HG03196 (cell line): ENCODE results near the gene SLC5A10.
A peak's percentile ranks its signal among the peaks of the same experiment; 100 is the strongest.

Experiments
- ATAC-seq: cut with Tn5 transposase; IDR thresholded peaks from one replicate; pipeline ENCODE4 v1.9.1; 2021; ENCODE audit not compliant: unreplicated experiment

Gene SLC5A10

DNA sequence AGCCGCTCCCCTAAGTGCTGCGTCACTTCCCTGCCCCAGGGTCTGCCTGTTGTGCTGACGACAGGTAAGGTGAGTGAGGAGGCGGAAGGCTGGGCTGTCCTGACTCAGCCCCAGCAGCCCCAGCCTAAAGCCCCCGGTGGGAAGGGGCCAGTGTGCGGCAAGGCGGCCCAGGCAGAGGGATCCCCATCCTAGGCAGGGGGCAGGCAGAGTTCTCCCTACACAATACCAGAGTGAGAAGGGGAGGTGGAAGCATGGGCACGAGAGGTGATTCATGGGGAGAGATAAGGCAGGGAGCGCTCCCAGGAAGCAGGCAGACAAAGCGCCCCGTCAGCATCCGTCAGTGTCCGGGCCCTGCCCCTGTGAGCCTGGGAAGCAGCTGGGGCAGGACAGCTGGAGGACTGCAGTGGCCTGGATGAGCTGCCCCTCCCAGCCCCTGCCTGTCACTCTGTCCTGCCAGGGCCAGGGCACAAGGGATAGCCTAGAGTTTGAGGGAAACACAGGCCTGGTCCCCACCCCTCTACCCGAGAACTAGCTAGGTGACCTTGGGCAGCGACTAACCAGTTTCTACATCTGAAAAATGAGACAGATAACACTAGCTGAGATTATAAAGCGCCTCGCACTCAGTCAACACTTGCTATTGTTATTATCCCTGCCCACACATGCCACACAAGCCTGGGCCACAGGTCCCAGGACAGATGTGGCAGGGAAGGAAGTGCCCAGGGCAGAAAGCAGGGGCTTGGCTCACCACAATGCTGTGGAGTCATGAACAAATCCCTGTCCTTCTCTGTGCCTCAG is 48.8 kb downstream of the SLC5A10 start:
- ATAC-seq: no peak

DNA sequence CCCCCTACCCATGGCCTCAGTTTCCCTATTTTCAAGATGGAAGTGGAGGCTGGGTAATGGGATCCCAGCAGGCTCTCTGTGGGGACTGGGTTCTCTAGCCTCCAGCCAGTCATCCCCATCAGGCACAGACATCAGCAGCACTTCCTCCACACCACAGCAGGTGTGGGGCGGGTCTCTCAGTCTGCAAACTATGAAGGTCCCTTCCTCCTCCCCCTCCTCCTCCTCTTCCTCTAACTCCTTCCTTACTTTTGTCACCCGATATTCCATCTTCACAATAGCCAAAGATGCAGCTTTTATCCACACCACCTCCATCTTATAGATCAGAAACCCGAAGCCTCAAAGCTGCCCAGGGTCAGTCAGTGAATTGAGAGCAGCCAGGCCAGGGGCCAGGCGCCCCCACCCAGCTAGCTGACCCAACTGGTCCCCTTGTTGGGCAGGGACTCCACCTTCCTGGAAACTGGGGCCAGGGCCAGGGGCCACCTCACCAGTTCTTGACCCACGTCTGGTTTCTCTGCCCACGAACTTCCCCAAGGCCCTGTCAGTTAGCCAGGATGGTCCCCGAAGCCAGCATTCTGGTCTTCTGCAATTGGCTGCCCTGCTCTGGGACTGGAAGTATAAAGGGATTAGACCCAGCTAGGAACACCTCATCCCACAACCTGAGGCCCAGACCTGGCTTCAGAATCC is 50.1 kb downstream of the SLC5A10 start:
- no peak for ATAC-seq

DNA sequence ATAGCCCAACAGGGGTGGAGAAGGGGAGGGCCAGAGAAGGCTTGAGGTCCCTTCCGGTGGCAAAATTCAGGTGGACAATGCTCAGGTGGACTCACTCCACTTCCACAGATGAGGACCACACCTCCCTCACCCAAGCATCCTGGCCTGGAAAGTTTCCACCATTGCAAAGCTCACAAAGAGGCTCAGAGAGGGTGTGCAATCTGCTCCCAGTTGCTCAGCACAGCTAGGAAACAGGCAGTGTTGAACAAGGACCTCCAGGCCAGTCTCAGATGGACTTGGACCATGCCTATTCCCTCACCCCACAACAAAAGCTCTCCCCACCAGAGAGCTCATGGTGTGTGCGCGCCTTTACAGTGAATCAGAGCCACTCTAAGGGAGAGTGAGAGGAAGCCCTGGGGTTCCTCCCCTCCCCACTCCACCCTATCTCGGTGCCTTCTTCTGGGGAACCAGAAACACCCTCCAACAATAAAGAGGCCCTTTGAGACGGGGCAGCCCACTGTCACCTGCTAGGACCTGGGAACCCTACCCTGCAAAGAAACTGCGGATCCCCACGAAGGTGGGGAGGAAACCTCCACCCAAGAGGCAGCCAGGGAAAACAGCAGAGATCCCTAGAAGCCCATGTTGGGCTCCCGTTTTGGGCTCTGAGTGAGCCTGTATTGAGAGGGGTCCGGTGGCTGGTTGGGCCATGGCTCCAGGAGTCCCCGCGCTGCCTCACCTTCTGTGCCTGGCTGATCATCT is 51.0 kb downstream of the SLC5A10 start:
- ATAC-seq: no peak

DNA sequence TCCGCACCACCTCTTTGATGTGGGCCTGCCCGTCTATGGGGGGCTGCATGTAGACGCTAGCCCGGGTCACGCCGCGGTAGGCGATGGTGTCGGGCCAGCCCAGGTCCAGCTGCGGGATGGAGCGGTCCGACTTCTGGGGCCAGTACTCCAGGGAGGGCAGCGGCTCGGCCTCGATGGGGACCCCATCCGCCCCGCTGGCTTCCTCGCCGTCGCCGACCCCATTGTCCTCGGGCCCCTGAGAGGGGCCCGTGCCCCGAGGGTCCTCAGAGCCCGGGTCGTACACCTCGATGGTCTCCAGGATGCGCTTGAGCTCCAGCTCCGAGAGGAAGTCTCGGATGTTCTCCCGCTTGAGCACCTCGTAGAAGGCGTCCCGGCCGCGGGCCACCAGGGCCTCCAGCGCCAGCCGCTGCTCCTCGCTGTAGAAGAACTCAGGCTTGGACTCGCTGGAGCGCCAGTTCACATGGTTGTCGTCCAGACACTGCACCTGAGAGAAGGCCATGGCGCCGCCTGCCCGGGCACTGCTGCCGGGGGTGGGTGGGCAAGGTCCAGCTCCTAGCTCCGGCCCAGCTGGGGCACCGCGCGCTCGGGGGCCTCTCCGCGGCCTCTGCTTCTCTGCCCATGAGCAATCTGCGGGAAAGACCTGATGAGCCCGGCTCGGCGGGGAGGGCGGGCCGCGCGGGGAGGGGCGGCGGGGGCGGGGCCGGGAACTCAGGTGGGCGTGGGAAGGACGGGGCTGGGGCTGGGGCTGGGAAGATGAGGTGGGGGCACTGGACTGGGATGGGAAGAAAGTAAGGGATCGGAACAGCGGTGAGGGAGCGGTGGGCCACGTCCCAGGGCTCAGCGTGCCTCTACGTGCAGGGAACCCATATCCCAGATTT is 51.8 kb downstream of the SLC5A10 start:
- peak; percentile 13 for ATAC-seq

DNA sequence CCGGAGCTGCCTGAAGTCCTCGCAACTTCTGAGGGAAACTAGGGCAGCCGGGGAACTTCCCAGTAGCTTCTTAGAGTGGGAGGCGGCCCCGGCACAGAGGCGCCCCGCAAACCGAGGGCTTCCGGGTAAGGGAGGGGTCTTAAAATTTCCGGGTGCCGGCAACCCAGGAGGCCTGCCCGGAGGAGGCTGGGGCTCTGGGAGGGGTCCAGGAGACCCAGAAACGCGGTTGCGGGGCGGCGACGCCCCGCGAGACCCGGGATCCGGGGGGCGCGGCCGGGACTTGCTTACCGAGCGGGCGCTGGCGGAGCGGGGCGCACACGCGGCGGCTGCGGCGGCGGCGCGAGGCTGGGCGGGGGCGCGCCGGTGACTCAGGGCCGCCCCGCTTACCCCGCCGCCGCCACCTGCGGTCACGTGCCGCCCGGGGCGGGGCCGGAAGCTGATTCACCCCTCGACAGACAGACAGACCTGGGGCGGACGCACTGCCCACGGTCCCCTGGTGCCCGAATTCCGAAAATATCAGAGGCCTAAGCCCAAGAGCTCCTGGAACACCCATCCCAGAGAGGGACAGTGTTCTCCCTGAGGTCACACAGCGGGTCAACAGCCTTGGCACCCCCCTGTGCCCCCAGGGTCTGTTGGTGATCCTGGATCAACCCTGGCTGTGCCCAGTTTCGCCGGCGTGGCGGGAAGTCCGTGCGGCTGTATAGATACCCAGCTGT is 52.6 kb downstream of the SLC5A10 start, which contains the start of gene FAM83G:
Gene FAM83G (minus strand): TSS at position 344 of the 716 bp plus-strand sequence. CDS start 723 bp downstream, outside the sequence.
- peak; percentile 72 for ATAC-seq

DNA sequence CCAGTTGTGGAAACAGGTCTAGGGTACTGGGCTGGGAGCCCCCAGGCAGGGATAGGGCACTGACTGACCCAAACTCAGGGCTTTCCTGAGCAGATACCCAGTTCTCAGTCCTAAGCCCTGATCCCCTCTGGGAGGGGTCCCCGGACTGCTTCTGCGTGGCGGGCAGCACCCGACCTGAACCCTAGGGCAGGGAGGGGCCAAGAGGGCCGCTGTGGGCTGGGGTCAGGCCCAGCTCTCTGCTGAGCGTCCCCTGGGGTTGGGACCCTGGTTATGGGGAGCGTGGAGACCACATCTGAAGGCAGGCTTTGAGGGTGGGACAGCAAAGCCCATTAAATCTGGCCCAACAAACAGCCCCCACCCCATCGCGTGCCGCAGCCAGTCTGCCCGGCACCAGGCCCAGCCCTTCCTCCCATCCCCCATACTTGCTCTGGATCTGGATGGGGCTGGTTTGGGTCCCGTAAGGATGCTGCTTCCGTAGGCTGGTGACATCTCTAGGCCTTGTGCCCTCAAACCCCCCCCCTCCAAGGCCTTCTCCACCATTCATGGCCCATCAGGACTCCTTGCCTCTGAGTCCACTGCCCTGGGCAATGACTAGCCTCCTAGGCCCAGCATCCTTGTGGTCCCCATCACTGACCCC is 53.3 kb downstream of the SLC5A10 start:
- ATAC-seq: no peak

DNA sequence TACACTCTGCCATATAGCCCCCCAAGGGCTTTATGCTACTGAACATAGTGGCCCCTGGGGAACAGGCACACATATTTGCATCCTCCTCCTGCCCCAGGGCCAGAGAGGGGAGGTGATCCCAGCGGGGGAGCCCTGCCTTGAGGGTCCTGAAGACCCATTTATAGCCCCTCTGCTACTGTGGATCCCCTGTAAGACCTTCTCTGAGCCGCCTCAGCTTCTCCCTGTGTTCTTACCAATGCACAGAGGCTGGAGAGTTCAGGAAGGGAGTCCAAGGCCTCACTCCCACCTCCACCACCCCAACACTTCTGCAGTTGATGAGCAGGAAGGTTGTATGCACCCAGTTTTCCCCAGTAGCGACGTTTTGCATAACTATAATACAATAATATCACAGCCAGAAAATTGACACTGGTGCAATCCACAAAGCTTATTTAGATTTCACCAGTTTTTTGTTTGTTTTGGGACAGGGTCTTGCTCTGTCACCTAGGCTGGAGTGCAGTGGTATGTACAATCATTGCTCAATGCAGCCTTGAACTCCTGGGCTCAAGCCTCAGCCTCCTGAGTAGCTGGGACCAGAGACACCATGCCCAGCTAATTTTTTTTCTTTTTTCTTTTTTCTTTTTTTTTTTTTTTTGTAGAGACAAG is 53.9 kb downstream of the SLC5A10 start:
- no peak for ATAC-seq

DNA sequence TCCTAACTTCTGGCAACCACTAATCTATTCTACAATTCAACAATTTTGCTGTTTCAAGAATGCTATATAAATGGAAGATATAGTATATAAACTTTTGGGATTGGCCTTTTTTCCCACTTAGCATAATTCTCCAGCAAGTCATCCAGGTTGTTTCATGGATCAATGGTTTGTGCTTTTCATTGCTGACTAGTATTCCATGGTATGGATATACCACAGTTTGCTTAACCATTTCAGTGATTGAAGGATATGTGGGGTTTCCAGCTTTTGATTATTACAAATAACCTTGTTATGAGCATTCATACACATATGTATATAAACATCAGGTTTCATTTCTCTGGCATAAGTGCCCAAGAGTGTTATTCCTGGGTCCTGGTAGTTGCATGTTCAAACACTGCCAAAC is 54.7 kb downstream of the SLC5A10 start:
- ATAC-seq: no peak

DNA sequence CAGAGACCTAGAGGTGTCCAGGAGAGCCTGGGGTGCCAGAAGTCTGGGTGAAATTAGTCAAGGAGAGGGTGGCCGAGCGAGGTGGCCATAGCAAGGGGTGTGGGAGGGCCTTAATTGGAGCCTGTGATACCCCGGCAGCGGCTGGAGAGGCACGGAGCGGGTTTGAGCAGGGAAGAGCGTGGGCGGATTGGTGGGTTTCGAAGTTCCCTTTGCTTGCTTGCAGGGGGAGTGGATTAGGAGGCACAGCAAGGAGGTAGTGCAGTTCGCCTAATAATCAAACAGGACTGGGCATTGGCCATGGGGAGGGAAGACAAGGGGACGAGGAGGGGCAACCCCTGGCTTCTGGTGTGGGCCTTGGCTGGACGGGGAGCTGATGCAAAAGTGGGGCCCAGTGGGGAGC is 58.0 kb downstream of the SLC5A10 start:
- no peak for ATAC-seq

DNA sequence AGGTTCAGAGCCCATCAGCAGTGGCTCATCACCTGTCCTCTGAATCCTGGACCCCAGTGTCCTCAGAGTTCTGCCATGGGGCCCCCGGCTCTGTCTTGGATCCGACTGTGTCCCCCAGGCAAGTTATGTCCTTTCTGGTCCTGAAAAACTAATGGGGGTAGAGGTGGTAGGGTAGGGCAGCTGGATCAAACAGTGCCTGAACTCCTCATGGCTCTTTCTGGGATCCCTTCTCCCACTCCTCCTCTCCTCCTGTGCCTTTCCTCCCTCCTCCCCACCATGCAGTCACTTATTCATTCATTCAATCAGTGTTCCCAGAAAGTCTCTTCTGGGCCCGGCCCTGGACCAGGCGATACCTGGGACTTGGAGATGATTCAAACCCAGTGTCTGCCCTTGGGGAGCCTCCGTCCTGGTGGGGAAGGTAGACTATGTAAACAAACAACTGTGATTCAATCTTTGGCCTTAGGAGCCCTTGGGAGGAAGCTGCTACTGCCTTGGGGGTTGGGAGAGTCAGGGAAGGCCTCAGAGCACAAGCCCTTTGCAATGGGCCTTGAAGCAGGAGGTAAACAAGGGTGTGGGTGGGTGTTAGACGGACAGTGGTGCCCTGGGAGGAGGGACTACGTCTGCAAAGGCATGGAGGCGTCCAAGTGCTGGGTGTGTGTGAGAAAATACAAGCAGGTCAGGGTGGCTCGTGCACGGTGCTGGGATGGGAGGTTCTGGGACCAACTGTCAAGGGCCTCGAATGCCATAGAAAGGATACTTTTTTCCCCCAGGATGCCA is 59.0 kb downstream of the SLC5A10 start:
- no peak for ATAC-seq

DNA sequence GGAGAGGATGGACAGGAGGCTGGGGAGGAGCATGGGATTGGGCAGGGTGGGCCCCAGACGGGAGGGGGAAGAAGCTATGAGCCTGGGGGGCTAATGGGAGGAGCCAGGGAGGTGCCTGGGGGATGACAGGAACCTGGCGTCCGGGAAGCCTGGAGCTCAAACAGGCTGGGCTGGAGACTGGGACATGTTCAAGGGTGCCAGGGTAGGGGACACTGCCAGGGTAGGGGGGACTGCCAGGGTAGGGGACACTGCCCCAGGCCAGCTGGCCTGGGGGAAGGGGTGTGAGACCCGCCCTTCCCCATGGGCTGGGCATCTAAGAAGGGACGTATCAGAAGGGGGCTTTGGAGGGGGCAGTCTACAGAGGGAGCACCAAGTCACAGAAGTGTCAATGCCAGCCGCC is 59.6 kb downstream of the SLC5A10 start:
- ATAC-seq: no peak

DNA sequence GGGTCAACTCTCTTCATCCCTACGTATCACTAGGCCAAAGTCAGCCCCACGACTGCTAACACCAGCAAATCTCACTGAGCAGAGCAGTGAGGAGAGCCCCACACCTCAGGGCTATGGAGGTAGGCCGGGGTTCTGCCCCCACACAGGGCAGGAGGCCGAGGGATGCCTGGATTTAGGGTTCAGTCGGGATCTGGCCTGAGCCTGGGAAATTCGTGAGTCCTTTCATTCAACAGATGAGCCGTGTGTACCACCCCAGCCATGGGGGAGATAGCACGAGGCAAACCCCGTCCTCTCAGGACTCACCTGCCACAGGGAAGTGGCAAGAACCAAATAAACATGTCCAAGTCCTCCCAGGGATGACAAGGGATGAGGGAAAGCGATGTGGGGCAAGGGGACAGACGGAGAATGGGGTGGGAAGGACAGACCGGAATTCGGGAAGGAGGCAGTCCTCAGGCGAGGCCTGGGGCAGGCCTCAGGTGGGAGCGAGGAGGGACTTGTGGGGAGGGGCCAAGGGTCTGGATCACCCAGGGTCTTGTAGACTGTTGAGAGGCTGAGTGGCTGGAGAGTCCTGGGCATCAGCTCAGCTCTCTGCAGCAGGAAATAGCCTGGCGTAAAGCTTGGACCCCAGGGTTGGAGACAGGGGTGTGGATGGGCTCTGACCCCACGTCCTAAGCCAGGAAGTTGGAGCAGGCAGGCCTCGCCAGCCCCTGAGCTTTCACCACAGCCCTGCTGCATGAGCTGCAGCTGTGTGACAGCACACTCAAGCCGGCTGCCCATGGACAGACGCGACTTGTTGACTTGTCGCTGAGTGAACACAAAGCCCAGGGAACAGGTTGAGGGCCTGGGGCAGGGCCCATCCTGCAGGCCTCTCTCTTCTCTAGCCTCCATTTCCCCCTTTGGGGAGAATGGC is 60.5 kb downstream of the SLC5A10 start:
- no peak for ATAC-seq

DNA sequence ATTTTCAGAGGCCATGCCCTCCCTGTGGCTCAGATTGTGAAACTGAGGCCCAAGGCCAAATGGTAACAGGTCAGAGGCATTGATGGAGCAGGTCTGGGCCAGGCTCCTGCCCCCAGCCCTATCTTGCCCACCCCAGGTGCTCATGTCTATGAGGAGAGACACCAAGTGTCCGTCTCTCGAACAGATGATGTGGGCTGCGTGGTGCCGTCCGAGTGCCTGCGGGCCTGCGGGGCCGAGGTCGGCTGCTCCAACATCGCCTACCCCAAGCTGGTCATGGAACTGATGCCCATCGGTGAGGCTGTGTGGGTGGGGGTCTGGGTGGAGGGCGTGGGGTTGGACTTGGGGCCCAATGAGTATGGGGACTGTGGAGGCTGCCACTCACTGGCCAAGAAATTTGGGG is 61.3 kb downstream of the SLC5A10 start:
- no peak for ATAC-seq

DNA sequence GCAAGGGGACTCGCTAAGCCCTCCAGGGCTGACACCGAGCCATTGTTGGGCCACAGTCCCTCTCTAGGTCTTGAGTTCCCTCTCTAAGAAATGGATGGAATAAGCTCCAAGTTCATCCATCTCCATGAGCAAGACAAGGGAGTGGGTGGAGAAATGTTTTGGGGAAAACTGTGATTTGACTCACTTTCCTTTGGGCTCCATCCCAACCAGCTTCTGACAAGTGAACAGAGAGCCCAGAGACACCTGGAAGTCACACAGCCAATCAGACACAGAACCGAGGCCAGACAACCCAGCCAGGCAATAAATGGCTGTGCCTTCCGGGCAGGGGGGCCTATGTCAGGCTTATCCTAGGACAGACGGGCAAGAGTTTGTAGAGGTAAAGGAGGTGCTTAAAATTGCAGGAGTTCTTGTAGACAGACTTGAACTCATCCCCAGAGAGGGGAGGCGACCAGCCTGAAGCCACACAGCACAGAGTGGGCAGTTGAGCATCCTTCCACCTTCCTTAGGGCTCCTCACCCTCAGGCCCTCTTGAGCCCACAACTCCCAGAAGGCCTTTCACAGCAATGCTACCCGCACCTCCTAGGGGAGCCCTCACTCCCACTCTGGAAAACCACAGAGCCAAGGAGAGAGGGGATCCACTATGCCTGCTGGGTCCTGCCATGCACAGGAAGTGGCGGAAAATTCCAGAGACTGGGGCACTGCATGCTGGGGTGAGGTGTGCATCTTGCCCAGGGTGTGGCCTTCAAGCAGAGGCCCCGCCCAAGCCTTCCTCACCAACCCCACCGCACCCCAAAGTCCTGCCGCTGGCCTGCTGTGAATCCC is 62.1 kb downstream of the SLC5A10 start:
- ATAC-seq: no peak

DNA sequence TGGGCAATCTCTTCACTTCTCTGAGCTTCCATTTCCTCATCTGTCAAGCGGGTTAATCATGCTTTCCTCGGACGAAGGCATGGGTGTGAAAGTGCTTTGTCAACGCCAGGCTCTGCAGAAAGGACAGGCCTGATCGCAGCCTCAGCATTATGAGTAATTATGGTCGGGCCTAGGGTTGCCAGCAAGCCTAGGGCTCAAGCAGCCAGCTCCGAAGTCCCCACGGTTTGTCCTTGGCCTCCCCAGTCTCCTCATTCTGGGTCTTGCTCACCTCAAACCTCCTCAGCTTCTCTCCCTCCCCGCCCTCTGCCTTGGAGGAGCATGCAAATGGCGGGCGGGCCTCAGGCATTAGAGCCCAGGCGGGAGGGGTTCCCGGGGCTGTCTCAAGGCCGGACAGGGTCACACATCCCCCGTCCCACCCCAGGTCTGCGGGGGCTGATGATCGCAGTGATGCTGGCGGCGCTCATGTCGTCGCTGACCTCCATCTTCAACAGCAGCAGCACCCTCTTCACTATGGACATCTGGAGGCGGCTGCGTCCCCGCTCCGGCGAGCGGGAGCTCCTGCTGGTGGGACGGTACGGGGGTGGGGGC is 62.8 kb downstream of the SLC5A10 start:
- no peak for ATAC-seq

DNA sequence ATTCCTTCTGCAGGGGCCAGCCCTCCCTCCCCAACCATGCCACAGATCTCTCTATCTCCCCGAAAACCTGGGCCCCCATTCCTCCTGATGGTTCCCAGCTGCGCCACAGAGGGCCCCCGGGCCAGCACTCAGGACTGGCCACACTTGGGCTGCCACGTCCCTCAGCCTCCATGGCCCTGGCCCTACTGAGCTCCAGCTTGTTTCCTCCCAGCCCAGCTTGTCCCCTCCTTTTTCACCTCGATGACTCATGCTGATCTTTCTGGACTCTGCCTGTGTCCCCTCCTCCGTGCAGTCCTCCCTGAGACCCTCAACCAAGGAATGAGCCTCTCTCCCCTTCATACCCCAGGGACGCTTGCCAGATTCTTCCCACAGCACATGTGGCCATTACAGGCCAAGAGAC is 63.5 kb downstream of the SLC5A10 start:
- no peak for ATAC-seq
